ENCODE data around the gene OVOL2.
A peak's percentile ranks its signal among the peaks of the same experiment; 100 is the strongest.

Gene OVOL2

DNA sequence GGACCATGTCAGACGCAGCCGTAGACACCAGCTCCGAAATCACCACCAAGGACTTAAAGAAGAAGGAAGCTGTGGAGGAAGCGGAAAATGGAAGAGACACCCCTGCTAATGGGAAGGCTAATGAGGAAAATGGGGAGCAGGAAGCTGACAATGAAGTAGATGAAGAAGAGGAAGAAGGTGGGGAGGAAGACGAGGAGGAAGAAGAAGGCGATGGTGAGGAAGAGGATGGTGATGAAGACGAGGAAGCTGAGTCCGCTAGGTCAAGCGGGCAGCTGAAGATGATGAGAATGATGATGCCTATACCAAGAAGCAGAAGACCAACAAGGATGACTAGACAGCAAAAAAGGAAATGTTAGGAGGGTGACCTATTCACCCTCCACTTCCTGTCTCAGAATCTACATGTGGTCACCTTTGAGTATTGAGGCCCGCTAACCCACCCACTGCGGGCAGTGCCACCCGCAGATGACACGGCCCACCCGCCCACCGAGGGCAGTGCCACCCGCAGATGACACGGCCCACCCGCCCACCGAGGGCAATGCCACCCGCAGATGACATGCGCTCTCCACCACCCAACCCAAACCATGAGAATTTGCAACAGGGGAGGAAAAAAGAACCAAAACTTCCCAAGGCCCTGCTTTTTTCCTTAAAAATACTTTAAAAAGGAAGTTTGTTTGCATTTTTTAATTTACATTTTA lies 45.6 kb downstream of the OVOL2 start:
- DNase-seq: no peak

DNA sequence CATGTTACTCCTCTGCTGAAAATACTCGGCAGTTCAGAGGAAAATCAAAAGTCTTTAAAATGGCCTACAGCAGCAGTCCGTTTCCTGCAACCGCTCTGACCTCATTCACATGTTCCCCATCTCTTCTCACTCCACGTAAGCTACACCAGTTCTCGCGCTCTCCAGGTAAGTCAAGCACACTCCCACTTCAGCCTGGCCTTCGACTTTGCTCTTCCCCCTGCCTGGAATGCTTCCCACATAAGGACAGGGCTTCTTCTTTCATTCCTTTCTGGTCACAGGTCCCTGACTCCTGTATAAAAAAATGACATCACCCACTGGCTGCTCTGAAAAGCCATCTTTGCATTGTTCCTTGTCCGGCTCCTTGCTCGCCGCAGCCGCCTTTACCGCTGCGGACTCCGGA lies 46.2 kb downstream of the OVOL2 start:
- DNase-seq: no peak

GRCh38 chr20:18009116-18009515 lies 48.6 kb downstream of the OVOL2 start:
- DNase-seq: no peak

GRCh38 chr20:18007534-18008292 lies 50.0 kb downstream of the OVOL2 start:
- DNase-seq: no peak

DNA sequence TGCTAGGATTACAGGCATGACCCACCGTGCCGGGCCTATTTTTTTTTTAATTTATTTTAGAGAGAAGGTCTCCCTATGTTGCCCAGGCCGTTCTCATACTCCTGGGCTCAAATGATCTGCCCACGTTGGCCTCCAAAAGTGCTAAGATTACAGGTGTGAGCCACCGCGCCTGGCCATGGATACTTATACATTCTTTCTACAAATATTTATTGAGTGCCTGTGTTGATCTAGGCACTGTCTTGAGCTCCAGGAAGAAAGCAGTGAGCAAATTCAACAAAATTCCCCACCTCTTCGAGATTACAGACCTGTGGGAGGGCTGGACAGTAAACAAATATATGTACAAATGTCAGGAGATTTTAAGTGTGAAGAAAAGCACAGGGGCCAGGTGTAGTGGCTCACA lies 51.0 kb downstream of the OVOL2 start:
- DNase-seq: no peak

DNA sequence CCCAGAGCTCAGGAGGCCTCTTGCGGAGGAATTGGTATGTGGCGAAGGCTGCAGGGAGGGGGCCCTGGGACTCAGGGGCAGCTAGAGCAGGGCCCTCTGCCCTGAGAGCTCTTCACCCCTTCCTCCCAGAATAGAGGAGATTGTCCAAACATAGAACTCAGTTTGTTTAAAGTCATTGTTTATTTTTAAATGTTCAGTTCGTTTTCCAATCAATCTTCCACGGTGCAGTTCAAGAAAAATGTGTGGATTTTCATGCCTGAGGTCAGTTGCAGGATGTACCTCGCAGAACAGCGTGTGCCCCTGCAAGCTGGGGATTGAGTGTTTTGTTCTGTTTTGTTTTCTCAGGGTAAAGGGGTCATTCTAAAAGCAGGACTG lies 51.7 kb downstream of the OVOL2 start:
- DNase-seq: no peak

- no peak for DNase-seq
Observed at GRCh38 chr20:18005170-18005989, 52.3 kb downstream of the OVOL2 start.

GRCh38 chr20:18004384-18005031 lies 53.2 kb downstream of the OVOL2 start:
- DNase-seq: no peak

DNA sequence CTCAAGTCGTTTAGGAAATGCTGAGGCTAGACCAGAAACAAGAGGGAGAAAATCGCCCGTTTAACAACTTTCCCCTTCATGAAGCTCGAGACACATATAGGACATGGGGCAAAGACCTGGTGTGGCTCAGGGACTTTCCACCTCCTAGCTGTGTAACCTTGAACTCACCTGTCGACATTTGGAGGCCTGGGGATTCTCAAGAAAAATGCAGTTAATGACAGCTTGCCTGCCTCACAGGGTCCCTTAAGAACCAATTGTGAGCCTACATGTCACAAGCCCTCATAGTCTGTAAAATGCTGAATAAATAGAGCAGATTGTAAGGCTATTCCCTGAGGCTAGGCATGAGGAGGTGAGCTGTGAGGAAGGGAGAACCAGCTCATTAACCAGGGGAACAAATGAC lies 53.8 kb downstream of the OVOL2 start:
- no peak for DNase-seq

GRCh38 chr20:18001131-18001921 lies 56.4 kb downstream of the OVOL2 start:
- no peak for DNase-seq

DNA sequence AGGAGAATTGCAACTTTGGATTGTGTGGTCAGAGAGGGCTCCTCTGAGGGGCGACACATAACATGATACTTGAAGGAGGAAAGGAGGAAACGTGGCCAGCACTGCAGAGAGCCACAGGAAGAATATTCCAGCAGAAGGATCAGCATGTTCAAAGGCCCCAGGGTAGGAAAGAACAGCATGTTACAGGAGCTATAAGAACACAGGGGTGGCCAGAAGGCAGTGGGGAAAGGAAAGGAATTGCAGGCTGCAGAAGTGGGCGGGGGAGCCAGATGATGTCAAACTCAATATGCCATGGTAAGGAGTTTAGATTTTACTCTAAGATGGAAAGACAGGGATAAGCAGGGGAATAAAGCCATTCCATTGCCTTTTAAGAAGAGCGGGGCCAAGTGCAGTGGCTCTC lies 58.1 kb downstream of the OVOL2 start:
- DNase-seq: no peak

DNA sequence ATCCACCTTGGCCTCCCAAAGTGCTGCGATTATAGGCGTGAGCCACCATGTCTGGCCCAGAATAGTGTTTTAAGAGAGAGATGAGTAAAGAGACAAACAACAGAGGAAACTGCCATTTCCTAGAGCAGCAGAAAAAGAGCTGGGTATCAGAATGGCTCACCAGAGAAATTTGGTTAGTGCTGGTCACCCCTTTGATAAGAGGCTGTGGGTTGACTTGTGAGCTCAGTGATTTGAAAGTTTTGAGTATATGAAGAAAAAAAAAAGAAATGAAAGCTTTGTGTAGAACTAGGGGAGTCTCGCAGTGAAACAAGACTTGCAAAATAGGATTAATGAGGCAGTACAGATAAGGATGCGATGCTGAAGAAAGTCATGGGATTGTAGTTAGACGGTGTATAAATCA lies 59.3 kb downstream of the OVOL2 start:
- no peak for DNase-seq

DNA sequence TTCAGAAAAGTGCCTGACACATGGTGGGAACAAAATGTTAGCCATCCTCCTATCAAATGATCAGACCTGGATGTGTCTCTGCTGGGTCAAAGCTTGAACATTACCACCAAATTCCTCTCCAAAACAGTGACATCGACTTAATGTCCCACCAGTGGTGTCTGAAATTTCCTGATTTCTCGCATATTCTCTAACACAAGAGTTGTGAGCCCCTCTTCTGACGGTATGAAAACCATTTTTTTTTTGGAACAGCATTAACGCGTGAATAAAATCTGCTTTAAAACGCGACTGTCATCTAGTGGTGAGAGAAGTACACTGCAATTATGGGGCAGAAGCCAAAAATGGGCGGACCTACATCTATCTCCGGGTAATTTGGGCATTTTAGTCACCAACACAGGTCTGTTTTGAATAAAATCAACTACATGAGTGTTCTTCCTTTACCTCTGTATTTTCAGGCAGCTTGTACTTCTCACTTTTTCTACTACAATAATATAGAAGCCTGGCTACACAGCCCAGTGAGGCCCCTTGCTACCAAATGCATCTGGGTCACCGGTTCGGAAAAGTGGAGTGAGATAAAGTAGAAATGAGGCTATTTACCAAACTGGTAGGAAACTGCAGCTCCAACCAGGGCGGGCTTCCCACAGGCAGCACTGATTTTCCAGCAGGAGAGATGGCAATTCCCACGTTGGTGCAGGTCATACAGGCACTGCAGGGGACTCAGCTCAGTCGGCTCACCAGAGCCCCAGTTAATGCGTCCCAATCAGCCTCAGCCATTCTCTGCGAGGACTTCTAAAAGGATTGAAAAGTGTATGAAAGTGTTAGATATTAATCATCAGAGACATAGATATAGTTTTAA lies 61.5 kb downstream of the OVOL2 start:
- peak; percentile 4 for DNase-seq

- DNase-seq: no peak
Observed at GRCh38 chr20:17993546-17993945, 64.2 kb downstream of the OVOL2 start.

DNA sequence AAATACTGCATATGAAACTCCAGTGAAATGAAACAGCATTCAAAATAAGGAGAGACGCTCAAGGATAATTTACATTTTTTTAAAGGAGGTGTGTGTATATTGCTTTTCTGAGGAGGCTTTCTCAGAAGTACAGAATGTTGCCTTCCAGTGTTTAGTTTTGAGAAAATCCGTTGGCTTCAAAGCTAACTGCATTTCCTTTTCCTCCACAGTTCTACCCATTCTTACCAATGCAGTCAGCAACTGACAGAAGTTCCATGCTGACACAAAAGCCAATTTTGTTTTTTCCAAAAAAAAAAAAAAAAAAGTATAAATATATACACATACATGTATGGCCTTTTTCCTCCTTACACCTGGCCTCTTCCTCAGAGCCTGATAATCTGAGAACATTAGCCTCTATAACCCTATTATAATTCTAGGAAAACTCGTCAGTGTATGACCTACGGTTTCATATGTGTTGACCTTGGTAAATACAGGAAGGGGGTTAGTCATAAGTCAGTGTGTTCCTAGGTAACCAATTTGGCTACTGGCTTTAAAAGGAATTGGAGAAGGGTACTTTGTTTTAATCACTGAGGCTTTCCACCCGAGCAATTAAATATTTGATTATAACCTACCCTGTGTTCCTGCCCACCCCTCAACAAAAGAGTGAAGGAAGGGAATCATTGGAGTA lies 64.7 kb downstream of the OVOL2 start:
- DNase-seq: no peak

GRCh38 chr20:17992224-17992637 lies 65.5 kb downstream of the OVOL2 start:
- DNase-seq: no peak

- no peak for DNase-seq
Observed at GRCh38 chr20:17990278-17990972, 67.3 kb downstream of the OVOL2 start.

DNA sequence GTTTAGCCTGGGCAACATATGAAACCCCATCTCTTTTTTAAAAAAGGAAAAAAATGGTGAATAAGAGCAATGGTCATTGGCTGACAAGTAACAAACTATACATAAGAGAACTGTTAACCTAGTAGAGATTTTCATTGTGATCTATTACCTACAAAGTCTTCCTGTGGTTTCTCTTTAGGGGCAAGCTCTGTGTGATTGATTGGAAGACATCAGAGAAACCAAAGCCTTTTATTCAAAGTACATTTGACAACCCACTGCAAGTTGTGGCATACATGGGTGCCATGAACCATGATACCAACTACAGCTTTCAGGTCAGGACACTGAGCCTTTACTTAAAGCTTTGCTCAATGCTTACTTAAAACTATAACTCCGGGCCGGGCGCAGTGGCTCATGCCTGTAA lies 69.7 kb downstream of the OVOL2 start:
- no peak for DNase-seq

GRCh38 chr20:17985388-17986018 lies 72.2 kb downstream of the OVOL2 start:
- no peak for DNase-seq

- no peak for DNase-seq
Observed at GRCh38 chr20:17976305-17976704, 81.4 kb downstream of the OVOL2 start.

Data from NCI-H2107 (cell line).